Testis (tissue), 3 donors: ENCODE results near the gene CYB561. TPM values are rescaled to one million over a fixed set of nuclear protein-coding genes. Genes with fewer than 3 reads are reported as not detected.
A peak's percentile ranks its signal among the peaks of the same experiment; 100 is the strongest.

ENCODE experiments used
- DNase-seq: peaks from one replicate; pipeline ENCODE4 v3.0.0-alpha.2; 2019
- H3K27ac ChIP-seq, 2 donors: fragments of 200-600 bp; sonication (generic); one replicate each; pipeline ENCODE4 v1.5.1; 2019
- H3K27me3 ChIP-seq: fragments of 200-600 bp; sonication (generic); one replicate; pipeline ENCODE4 v1.5.1; 2019
- H3K36me3 ChIP-seq: fragments of 200-600 bp; sonication (generic); one replicate; pipeline ENCODE4 v1.5.1; 2017; ENCODE audit warnings: low read depth; ENCODE audit errors: missing control alignments
- H3K4me1 ChIP-seq: fragments of 200-600 bp; sonication (generic); one replicate; pipeline ENCODE4 v1.5.1; 2019
- H3K4me3 ChIP-seq, 2 donors: fragments of 200-600 bp; sonication (generic); one replicate each; pipeline ENCODE4 v1.5.1; 2017 to 2019
- H3K9me3 ChIP-seq: fragments of 200-600 bp; sonication (generic); one replicate; pipeline ENCODE4 v1.5.1; 2017
- CTCF ChIP-seq, 3 experiments: fragments of 450-650 bp in 2 of 3; fragments of 200-600 bp in 1 of 3; sonication (generic) in 1 of 3; IDR thresholded peaks; one replicate each; pipeline ENCODE4 v1.5.1; 2016 to 2019; ENCODE audit warnings: antibody characterized with exemption in 3 of 3, mild to moderate bottlenecking in 2 of 3, moderate library complexity in 1 of 3
- POLR2A ChIP-seq: fragments of 450-650 bp; IDR thresholded peaks from one replicate; pipeline ENCODE4 v1.6.1; 2017; ENCODE audit warnings: antibody characterized with exemption, mild to moderate bottlenecking, moderate library complexity
- WGBS, 2 donors: methylation state at CpG; one replicate each; pipeline ENCODE4 v1.1.5; 2018; 5-methylcytosine and 5-hydroxymethylcytosine counted together
- intact Hi-C: fragments of 100-400 bp; cut with DNase I; formaldehyde crosslinking; loops from one replicate; pipeline ENCODE4 v1.15.1; 2023; ENCODE audit warnings: low total_unique reads
- polyA plus RNA-seq: library from polyadenylated mRNA; stranded (reverse); fragments of 350-450 nt; fragmentation: Illumina TruSeq; extraction: RNeasy Lipid Tissue Mini Kit (QIAGEN cat#74804); gene quantifications from one replicate; pipeline ENCODE4 v1.2.3, GENCODE V29; 2014; ENCODE audit warnings: low read depth, low replicate concordance; ENCODE audit not compliant: insufficient read depth
- total RNA-seq, 2 donors: library from RNA; depleted of rRNA; stranded (reverse); fragments of >200 nt; gene quantifications; one replicate each; pipeline ENCODE4 v1.2.3, GENCODE V29; 2016

The CYB561 gene
- total and polyA plus RNA-seq, 3 donors from 2014 or later, result 17.6 to 20.7 (median 19.7) TPM

- no peaks in the 10 kb centered on the region for H3K36me3 ChIP-seq
- H3K27ac ChIP-seq, result no peak overlapping the region
- H3K9me3 ChIP-seq, result no peaks in the 10 kb centered on the region
- H3K27me3 ChIP-seq, result no peaks in the 10 kb centered on the region
- no peak for DNase-seq
- no peak overlapping the region for H3K4me3 ChIP-seq
- TF ChIP-seq CTCF (IDR thresholded peaks at IDR 0.05) (no peak), POLR2A (no peak)
- WGBS, 2 donors, result 81 to 82% methylated on average over 6 to 11 of the region's 11 CpGs
- intact Hi-C loops, result no loop called here
- H3K4me1 ChIP-seq, result peaks cover 13% of the 10 kb centered on the region
Measured at GRCh38 chr17:63480826-63481487, 34.9 kb upstream of the CYB561 start.

- Histone ChIP-seq H3K4me3 (no peak overlapping the region), H3K9me3 (no peaks in the 10 kb centered on the region), H3K27ac (no peak overlapping the region), H3K36me3 (no peaks in the 10 kb centered on the region), H3K27me3 (no peaks in the 10 kb centered on the region), H3K4me1 (peaks cover 18% of the 10 kb centered on the region)
- intact Hi-C loops, result no loop called here
- WGBS, 2 donors, result 89 to 92% methylated on average over 9 to 21 of the region's 21 CpGs
- TF ChIP-seq POLR2A (no peak), CTCF (IDR thresholded peaks at IDR 0.05) (no peak)
- DNase-seq, result no peak
Measured at GRCh38 chr17:63480192-63480784, 34.2 kb upstream of the CYB561 start.

GRCh38 chr17:63479495-63480184, 33.5 kb upstream of the CYB561 start:
- DNase-seq, result no peak
- 87 to 100% methylated on average over 1 to 17 of the region's 17 CpGs for WGBS, 2 donors
- intact Hi-C loops, result loop anchor here (10.0 kb wide), 1 partner anchor 55 kb away; no protein-coding TSS in a partner anchor
- Histone ChIP-seq H3K4me1 (peaks cover 25% of the 10 kb centered on the region), H3K27me3 (no peaks in the 10 kb centered on the region), H3K36me3 (no peaks in the 10 kb centered on the region), H3K9me3 (no peaks in the 10 kb centered on the region), H3K4me3 (no peak overlapping the region), H3K27ac (no peak overlapping the region)
- no peak for TF ChIP-seq CTCF (IDR thresholded peaks at IDR 0.05)
- no peak for TF ChIP-seq POLR2A

- TF ChIP-seq CTCF (IDR thresholded peaks at IDR 0.05), result peak; percentile 57 to 62 (median 59)
- TF ChIP-seq POLR2A, result no peak
- no peaks in the 10 kb centered on the region for H3K36me3 ChIP-seq
- H3K4me1 ChIP-seq, result peaks cover 32% of the 10 kb centered on the region
- no peaks in the 10 kb centered on the region for H3K27me3 ChIP-seq
- 57 to 73% methylated on average over 9 to 16 of the region's 16 CpGs for WGBS, 2 donors
- H3K9me3 ChIP-seq, result no peaks in the 10 kb centered on the region
- H3K4me3 ChIP-seq, result no peak overlapping the region
- peak; percentile 83 for DNase-seq
- no peak overlapping the region for H3K27ac ChIP-seq
- intact Hi-C loops, result loop anchor here (10.0 kb wide), 1 partner anchor 56 kb away; no protein-coding TSS in a partner anchor
Measured at GRCh38 chr17:63478814-63479494, 32.8 kb upstream of the CYB561 start.
